Measurements from ENCODE around the gene RPL18.
A peak's percentile ranks its signal among the peaks of the same experiment; 100 is the strongest.

Gene RPL18

GRCh38 chr19:48608798-48609263 lies 10.1 kb downstream of the RPL18 start:
- Histone ChIP-seq H3K27ac (peak overlapping the region; percentile 47; the same call in 1 of the 2 replicates), H3K4me3 (ENCODE audit: low read depth, low read length) (no peak overlapping the region; the same call in 1 of the 2 replicates), H3K36me3 (peaks cover 2% of the 10 kb centered on the region; the same call in 1 of the 2 replicates), H3K9me3 (ENCODE audit: severe bottlenecking) (no peaks in the 10 kb centered on the region), H3K27me3 (ENCODE audit: insufficient read depth, low read depth, severe bottlenecking) (no peaks in the 10 kb centered on the region)
- peak; percentile 66 for DNase-seq
- TF ChIP-seq CTCF (IDR thresholded peaks at IDR 0.05; ENCODE audit: low read depth, low read length), result peak; percentile 76

- no peak for DNase-seq
- no peaks in the 10 kb centered on the region for H3K9me3 ChIP-seq (ENCODE audit: severe bottlenecking)
- TF ChIP-seq CTCF (IDR thresholded peaks at IDR 0.05; ENCODE audit: low read depth, low read length), result no peak
- no peak overlapping the region for H3K4me3 ChIP-seq (ENCODE audit: low read depth, low read length)
- H3K27me3 ChIP-seq (ENCODE audit: insufficient read depth, low read depth, severe bottlenecking), result no peaks in the 10 kb centered on the region
- no peak overlapping the region for H3K27ac ChIP-seq
- H3K36me3 ChIP-seq, result no peaks in the 10 kb centered on the region
Measured at GRCh38 chr19:48607359-48607755, 11.6 kb downstream of the RPL18 start.

- Histone ChIP-seq H3K27ac (no peak within 1 kb of the TSS), H3K36me3 (no peaks in the 10 kb centered on the region), H3K9me3 (ENCODE audit: severe bottlenecking) (no peaks in the 10 kb centered on the region), H3K27me3 (ENCODE audit: insufficient read depth, low read depth, severe bottlenecking) (no peaks in the 10 kb centered on the region), H3K4me3 (ENCODE audit: low read depth, low read length) (no peak within 1 kb of the TSS)
- TF ChIP-seq CTCF (IDR thresholded peaks at IDR 0.05; ENCODE audit: low read depth, low read length), result no peak
- DNase-seq, result no peak
Measured at GRCh38 chr19:48606463-48607358, 12.3 kb downstream of the RPL18 start, which contains the start of gene SPACA4. Gene SPACA4 (plus strand): TSS chr19:48606742. CDS start chr19:48606979, 237 bp downstream.

- Histone ChIP-seq H3K27ac (no peak overlapping the region), H3K36me3 (no peaks in the 10 kb centered on the region), H3K9me3 (ENCODE audit: severe bottlenecking) (no peaks in the 10 kb centered on the region), H3K27me3 (ENCODE audit: insufficient read depth, low read depth, severe bottlenecking) (no peaks in the 10 kb centered on the region), H3K4me3 (ENCODE audit: low read depth, low read length) (no peak overlapping the region)
- DNase-seq, result no peak
- TF ChIP-seq CTCF (IDR thresholded peaks at IDR 0.05; ENCODE audit: low read depth, low read length), result no peak
Measured at GRCh38 chr19:48603850-48604249, 15.1 kb downstream of the RPL18 start.

- DNase-seq, result no peak
- H3K27ac ChIP-seq, result no peak overlapping the region
- TF ChIP-seq CTCF (IDR thresholded peaks at IDR 0.05; ENCODE audit: low read depth, low read length), result no peak
- no peaks in the 10 kb centered on the region for H3K27me3 ChIP-seq (ENCODE audit: insufficient read depth, low read depth, severe bottlenecking)
- no peaks in the 10 kb centered on the region for H3K36me3 ChIP-seq
- H3K4me3 ChIP-seq (ENCODE audit: low read depth, low read length), result no peak overlapping the region
- no peaks in the 10 kb centered on the region for H3K9me3 ChIP-seq (ENCODE audit: severe bottlenecking)
Measured at GRCh38 chr19:48603449-48603848, 15.5 kb downstream of the RPL18 start.
